GM06990 (cell line): ENCODE results near the gene LRRC45.

Source experiments
- DNase-seq: peaks from one replicate; pipeline ENCODE4 v3.0.0-alpha.2; 2011; ENCODE audit not compliant: insufficient read length; ENCODE audit errors: extremely low read depth
- H3K27me3 ChIP-seq: replicated peaks from 2 replicates; pipeline ENCODE4 v1.6.0; 2011; ENCODE audit warnings: low read length; ENCODE audit not compliant: control insufficient read depth, insufficient read depth
- H3K36me3 ChIP-seq: 2 replicates; pipeline ENCODE4 v1.5.1; 2011; ENCODE audit warnings: low read length; ENCODE audit not compliant: control insufficient read depth, insufficient read depth
- H3K4me3 ChIP-seq: replicated peaks from 2 replicates; pipeline ENCODE4 v1.5.1; 2011; ENCODE audit warnings: low read depth, mild to moderate bottlenecking, control low read depth, low read length
- CTCF ChIP-seq: IDR thresholded peaks from 2 replicates; pipeline ENCODE4 v1.5.1; 2011; ENCODE audit warnings: low read length, control low read depth, mild to moderate bottlenecking, inconsistent platforms; ENCODE audit not compliant: insufficient read depth, poor library complexity, severe bottlenecking

The LRRC45 gene

DNA sequence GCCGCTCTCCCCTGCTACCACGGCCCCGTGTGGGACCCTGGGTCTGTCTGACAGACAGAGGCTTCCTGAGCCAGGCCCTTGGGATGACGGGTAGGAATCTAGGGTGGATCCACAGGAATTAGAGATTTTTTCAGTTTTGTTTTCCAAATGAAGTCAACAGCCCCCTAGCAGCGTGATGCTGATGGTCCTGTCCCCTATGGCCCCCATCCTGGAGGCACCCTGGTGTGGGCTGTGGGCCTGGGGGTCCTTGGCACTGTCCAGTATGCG lies 15.9 kb upstream of the LRRC45 start:
- DNase-seq: no peak
- TF ChIP-seq CTCF: no peak
- no peak overlapping the region for H3K4me3 ChIP-seq
- peaks cover 2% of the 10 kb centered on the region for H3K36me3 ChIP-seq
- H3K27me3 ChIP-seq: no peaks in the 10 kb centered on the region

- Histone ChIP-seq H3K36me3 (peaks cover 2% of the 10 kb centered on the region), H3K27me3 (no peaks in the 10 kb centered on the region), H3K4me3 (no peak overlapping the region)
- DNase-seq: no peak
- TF ChIP-seq CTCF: no peak
These were observed 15.4 kb upstream of the LRRC45 start for GRCh38 chr17:82007495-82008257.

GRCh38 chr17:82008258-82008940 lies 14.7 kb upstream of the LRRC45 start:
- Histone ChIP-seq H3K27me3 (no peaks in the 10 kb centered on the region), H3K36me3 (peaks cover 2% of the 10 kb centered on the region), H3K4me3 (no peak overlapping the region)
- TF ChIP-seq CTCF: no peak
- no peak for DNase-seq

DNA sequence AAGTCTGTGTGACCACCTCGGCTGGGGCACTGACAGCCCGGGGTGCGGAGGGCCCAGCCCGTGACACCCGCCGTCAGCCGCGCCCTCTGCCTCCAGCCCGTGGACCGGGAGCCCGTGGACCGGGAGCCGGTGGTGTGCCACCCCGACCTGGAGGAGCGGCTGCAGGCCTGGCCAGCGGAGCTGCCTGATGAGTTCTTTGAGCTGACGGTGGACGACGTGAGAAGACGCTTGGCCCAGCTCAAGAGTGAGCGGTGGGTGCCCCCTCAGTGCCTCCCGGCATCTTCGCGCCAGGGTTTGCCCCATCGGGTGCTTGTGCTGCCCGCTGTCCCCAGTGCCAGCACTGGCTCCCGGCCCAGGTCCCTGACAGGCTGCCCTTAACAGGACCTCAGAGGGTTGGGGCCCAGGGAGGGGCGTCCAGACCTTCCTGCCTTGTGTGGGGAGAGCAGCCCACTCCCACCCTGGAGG lies 14.1 kb upstream of the LRRC45 start:
- no peak for TF ChIP-seq CTCF
- Histone ChIP-seq H3K36me3 (peaks cover 2% of the 10 kb centered on the region), H3K27me3 (no peaks in the 10 kb centered on the region), H3K4me3 (no peak overlapping the region)
- no peak for DNase-seq

GRCh38 chr17:82009413-82009812 lies 13.7 kb upstream of the LRRC45 start:
- H3K27me3 ChIP-seq: no peaks in the 10 kb centered on the region
- H3K4me3 ChIP-seq: no peak overlapping the region
- H3K36me3 ChIP-seq: peaks cover 2% of the 10 kb centered on the region
- no peak for DNase-seq
- no peak for TF ChIP-seq CTCF
